ENCODE data around the gene KIF5C. TPM values are rescaled to one million over a fixed set of nuclear protein-coding genes. Genes with fewer than 3 reads are reported as not detected.
A peak's percentile ranks its signal among the peaks of the same experiment; 100 is the strongest.

The KIF5C gene
- total RNA-seq, 2 experiments from 2014 or later = 13.3 to 14.2 TPM

DNA sequence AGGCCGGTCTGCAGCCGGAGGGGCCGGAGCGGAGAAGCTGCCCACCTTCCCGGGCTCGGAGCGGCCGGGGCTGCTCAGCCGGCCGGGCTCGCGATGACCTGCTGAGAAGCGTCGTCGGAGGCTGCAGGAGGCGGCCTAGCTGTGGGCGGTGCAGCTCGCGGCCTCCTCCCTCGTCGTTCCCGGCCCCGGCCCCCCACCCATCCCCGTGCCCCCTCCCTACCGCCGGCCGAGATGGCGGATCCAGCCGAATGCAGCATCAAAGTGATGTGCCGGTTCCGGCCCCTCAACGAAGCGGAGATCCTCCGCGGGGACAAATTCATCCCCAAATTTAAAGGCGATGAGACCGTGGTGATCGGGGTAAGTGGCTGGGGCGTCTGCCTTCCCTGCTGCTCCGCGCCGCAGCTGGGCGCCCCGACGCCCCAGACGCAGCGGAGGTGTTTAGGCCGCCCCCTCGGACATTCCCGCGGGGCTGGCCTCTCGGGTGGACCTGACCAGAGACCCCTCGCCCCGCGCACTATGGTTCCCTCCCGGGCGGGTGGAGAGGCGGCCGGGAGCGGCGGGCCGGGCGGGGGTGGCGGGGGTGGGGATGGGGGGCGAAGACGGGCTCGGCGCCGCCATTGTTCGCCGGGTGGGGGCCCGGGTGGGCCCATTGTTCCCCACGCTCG is 492 bp downstream of the KIF5C start:
- DNase-seq (peak; percentile 47), ATAC-seq (ENCODE audit: low read depth) (no peak)
- no peak overlapping the region for H3K27ac Mint-ChIP-seq
- H3K9me3 Mint-ChIP-seq = peaks cover 4% of the 10 kb centered on the region
- POLR2A ChIA-PET = interaction anchor here (1.3 kb wide), 1 partner anchor 230 kb away, joined by 4 read pairs; no protein-coding TSS in a partner anchor
- peaks cover 3% of the 10 kb centered on the region for H3K36me3 Mint-ChIP-seq
- H3K27me3 Mint-ChIP-seq = peaks cover 17% of the 10 kb centered on the region
- peak overlapping the region; percentile 79 for H3K4me3 Mint-ChIP-seq
- peaks cover 7% of the 10 kb centered on the region for H3K4me1 Mint-ChIP-seq

DNA sequence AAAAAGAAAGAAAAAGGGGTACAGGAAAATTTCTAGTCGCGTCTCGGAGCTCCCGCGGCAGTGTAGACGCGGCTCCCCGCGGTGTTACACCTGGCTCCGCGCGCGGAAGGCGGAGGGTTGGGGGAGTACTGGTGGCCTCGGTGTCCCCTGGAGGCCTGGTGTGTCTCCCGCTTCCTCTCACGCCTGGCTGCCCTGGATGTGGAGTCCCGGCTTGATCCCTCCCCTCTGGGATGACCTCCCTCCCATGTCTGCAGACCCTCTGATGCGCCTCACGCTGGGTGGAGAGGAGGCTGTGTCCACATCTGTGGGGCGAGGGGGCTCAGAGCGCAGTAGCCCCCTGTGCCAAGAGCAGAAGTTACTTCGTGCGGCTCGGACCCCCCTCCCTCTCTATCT is 1.2 kb downstream of the KIF5C start:
- ATAC-seq (ENCODE audit: low read depth) (no peak), DNase-seq (peak; percentile 49)
- H3K9me3 Mint-ChIP-seq = peaks cover 6% of the 10 kb centered on the region
- peaks cover 14% of the 10 kb centered on the region for H3K27me3 Mint-ChIP-seq
- H3K27ac Mint-ChIP-seq = peak overlapping the region; percentile 66
- POLR2A ChIA-PET = interaction anchor here (1.3 kb wide), 1 partner anchor 231 kb away, joined by 4 read pairs; no protein-coding TSS in a partner anchor
- H3K4me3 Mint-ChIP-seq = peak overlapping the region; percentile 87
- H3K4me1 Mint-ChIP-seq = peaks cover 7% of the 10 kb centered on the region
- peaks cover 6% of the 10 kb centered on the region for H3K36me3 Mint-ChIP-seq

DNA sequence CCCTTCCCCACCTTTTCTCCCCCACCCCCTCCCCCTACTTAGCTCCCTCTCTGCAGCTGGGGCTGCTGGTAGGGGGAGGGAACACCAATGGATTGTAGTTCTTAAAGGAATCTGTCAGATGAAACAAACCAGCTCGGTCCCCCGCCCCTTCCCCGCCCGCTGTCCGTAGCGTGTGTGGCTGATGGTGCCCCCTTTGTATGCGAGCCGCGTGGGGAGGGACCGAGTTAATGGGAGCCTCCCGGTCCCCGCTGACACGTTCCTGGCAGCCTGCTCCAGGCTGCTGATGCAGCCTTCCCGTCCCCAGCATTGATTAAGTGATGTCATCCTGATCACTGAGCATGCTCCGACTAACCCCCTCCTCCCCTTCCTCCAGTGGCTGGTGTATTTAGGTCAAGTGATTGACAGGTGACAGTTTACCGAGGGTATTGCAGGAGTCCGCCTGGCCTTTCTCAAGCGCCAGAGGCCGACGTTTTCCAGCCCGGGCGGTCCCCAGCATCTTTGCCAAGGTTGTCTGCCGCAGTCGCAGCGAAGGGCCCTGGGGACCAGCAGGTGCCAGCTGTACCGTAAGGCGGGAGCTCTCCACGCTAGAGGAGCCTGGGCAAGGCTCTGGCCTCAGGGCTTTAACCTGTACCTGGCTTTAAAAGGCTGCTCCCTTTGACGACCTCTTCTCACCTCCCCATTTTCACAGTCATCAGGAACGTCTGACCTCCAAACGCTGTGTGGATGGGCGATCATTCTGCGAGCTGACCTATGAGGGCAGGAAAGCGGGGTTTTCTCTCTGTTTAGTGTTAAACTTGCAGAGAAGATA is 1.8 kb downstream of the KIF5C start:
- peaks cover 6% of the 10 kb centered on the region for H3K36me3 Mint-ChIP-seq
- peak overlapping the region; percentile 35 for H3K27ac Mint-ChIP-seq
- peak overlapping the region; percentile 87 for H3K4me3 Mint-ChIP-seq
- ATAC-seq (ENCODE audit: low read depth) (peak; percentile 13), DNase-seq (peak; percentile 41)
- POLR2A ChIA-PET = interaction anchor here (1.3 kb wide), 1 partner anchor 231 kb away, joined by 4 read pairs; no protein-coding TSS in a partner anchor
- H3K27me3 Mint-ChIP-seq = peaks cover 12% of the 10 kb centered on the region
- peaks cover 6% of the 10 kb centered on the region for H3K9me3 Mint-ChIP-seq
- peaks cover 7% of the 10 kb centered on the region for H3K4me1 Mint-ChIP-seq

DNA sequence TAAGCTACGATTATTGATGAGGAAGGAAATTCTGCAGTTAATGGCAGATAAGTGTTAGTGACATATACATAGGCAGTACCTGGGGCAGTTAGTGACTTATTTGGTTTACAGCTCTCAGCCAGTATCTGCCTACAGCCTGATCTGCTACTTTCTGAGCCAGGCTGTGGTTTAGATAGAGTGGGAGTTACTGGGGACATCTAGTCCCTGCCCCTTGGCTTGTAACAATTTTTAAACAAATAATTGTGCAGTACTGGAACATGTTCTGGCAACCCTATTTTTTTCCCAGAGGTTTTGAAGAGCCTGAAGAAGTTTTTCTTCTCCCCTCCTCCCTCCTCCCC is 2.3 kb downstream of the KIF5C start:
- H3K4me3 Mint-ChIP-seq = peak overlapping the region; percentile 87
- H3K27ac Mint-ChIP-seq = no peak overlapping the region
- H3K27me3 Mint-ChIP-seq = peaks cover 12% of the 10 kb centered on the region
- DNase-seq (no peak), ATAC-seq (ENCODE audit: low read depth) (no peak)
- POLR2A ChIA-PET = no interaction called here
- H3K9me3 Mint-ChIP-seq = peaks cover 6% of the 10 kb centered on the region
- peaks cover 6% of the 10 kb centered on the region for H3K36me3 Mint-ChIP-seq
- H3K4me1 Mint-ChIP-seq = peaks cover 7% of the 10 kb centered on the region

DNA sequence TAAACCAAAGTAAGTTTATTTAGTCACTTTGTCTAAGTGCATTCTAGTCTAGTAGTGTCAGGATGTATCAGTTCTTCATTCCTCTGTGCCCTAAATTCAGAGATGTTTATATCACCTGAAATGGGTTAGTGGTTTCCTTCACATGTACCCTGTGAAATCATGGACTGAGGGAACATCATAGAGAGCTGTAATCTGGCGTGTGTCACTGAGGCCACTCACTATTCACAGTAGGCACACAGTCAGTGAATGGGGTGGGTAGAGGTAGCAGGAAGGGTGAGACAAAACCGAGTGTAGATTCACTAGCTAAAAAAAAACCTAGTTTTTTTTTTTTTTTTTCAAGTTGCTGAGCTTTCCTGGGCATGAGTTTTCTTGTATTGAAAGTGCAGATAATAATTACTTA is 5.6 kb downstream of the KIF5C start:
- H3K36me3 Mint-ChIP-seq = peaks cover 6% of the 10 kb centered on the region
- peaks cover 4% of the 10 kb centered on the region for H3K9me3 Mint-ChIP-seq
- POLR2A ChIA-PET = no interaction called here
- H3K27ac Mint-ChIP-seq = no peak overlapping the region
- no peak for ATAC-seq (ENCODE audit: low read depth)
- H3K27me3 Mint-ChIP-seq = peaks cover 6% of the 10 kb centered on the region
- H3K4me3 Mint-ChIP-seq = no peak overlapping the region
- peaks cover 7% of the 10 kb centered on the region for H3K4me1 Mint-ChIP-seq
- no peak for DNase-seq

DNA sequence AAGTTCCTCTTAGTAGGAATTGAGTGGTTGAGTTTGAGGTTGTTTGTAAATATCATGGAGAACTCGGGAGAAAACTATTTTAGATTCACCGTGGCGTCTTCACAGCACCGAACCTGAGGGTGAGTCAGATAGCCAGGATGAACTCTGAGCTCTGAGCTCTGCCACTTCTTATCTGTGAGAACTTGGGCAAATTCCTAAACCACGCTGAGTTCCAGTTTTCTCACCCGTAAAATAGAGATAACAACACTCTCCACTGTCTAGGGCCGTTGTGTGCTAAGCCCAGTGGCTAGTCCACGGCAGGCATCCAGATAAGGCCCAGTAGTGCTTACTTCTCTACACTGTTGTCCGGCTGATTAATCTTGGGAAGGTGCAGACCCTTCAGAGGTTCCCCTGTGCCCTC is 7.0 kb downstream of the KIF5C start:
- POLR2A ChIA-PET = no interaction called here
- H3K4me3 Mint-ChIP-seq = no peak overlapping the region
- peaks cover 2% of the 10 kb centered on the region for H3K4me1 Mint-ChIP-seq
- no peak for ATAC-seq (ENCODE audit: low read depth)
- H3K36me3 Mint-ChIP-seq = peaks cover 6% of the 10 kb centered on the region
- H3K9me3 Mint-ChIP-seq = peaks cover 4% of the 10 kb centered on the region
- peaks cover 9% of the 10 kb centered on the region for H3K27me3 Mint-ChIP-seq
- DNase-seq = no peak
- no peak overlapping the region for H3K27ac Mint-ChIP-seq

DNA sequence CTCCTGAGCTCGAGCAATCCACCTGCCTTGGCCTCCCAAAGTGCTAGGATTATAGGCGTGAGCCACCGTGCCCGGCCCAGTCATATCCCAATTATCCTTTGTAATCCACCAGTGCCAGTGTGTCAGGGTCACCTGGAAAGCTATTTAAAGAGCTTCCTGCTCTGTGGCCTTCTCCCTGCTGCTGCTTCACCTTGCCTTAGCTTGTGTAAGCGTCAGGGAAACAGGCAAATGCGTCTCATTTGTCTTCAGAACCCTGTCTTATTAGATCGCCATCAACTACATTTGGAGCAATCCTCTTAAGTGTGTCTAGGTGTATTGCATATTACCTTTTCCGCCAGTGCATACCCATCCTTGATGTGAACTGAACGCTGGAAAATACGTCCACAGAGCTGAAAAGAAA is 10.2 kb downstream of the KIF5C start:
- no peak overlapping the region for H3K27ac Mint-ChIP-seq
- H3K4me3 Mint-ChIP-seq = no peak overlapping the region
- H3K9me3 Mint-ChIP-seq = peaks cover 4% of the 10 kb centered on the region
- H3K4me1 Mint-ChIP-seq = peaks cover 6% of the 10 kb centered on the region
- H3K27me3 Mint-ChIP-seq = peaks cover 26% of the 10 kb centered on the region
- POLR2A ChIA-PET = no interaction called here
- H3K36me3 Mint-ChIP-seq = peaks cover 6% of the 10 kb centered on the region
- DNase-seq (no peak), ATAC-seq (ENCODE audit: low read depth) (no peak)

DNA sequence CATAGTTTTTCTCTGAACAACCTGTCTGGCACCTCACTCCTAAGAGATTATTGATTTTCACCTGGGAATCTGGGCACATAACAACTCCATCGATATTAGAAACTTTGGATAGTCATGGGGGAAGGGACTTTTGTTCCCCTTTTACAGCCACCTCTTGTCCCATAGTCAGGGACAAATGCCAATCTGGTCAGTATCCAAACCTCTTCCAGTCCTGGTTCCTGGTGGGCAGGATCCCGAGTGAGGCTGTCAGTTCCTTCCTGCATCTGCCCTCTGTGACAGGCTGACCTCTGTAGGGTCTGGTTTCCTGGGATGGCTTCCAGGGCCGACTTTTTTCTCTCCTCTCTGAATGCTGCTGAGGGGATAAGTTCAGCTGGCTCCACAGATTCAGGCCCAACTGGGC is 11.0 kb downstream of the KIF5C start:
- peaks cover 4% of the 10 kb centered on the region for H3K36me3 Mint-ChIP-seq
- no peak for DNase-seq
- POLR2A ChIA-PET = no interaction called here
- H3K27me3 Mint-ChIP-seq = peaks cover 27% of the 10 kb centered on the region
- no peaks in the 10 kb centered on the region for H3K9me3 Mint-ChIP-seq
- no peak overlapping the region for H3K27ac Mint-ChIP-seq
- H3K4me1 Mint-ChIP-seq = peaks cover 6% of the 10 kb centered on the region
- no peak for ATAC-seq (ENCODE audit: low read depth)
- no peak overlapping the region for H3K4me3 Mint-ChIP-seq

DNA sequence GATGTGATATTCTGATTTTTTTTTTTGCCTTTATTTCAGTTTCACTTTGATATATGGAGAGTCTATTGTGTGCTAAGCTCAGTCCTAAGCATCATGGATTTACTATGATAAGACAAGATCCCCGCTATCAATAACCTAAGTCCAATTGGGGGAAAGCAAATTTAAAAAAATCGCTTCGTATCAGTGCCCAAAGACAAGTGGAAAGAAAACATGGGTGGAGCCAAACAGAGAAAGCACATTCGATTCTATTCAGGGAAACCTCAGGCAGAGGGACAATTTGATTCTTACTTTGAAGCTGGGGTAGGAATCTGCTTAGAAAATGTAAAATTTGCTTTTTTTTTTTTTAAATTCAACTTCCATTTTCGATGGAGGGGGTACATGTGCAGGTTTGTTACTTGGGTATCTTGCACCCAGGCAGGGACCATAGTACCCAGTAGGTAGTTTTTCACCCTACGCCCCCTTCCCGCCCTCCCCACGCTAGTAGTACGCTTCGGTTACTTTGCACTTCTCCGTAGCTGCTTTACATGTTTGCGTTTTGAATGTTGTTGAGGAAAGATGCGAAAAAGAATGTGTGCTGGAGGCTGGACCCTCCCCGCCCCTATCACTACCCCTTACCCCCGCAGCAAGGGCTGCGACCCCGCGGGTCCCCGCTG is 12.4 kb downstream of the KIF5C start:
- Mint-ChIP-seq H3K4me1 (peaks cover 6% of the 10 kb centered on the region), H3K4me3 (peak overlapping the region; percentile 89), H3K9me3 (peaks cover 2% of the 10 kb centered on the region), H3K27ac (peak overlapping the region; percentile 12), H3K27me3 (peaks cover 27% of the 10 kb centered on the region), H3K36me3 (peaks cover 4% of the 10 kb centered on the region)
- no peak for DNase-seq
- POLR2A ChIA-PET = no interaction called here
- ATAC-seq (ENCODE audit: low read depth) = peak; percentile 60

DNA sequence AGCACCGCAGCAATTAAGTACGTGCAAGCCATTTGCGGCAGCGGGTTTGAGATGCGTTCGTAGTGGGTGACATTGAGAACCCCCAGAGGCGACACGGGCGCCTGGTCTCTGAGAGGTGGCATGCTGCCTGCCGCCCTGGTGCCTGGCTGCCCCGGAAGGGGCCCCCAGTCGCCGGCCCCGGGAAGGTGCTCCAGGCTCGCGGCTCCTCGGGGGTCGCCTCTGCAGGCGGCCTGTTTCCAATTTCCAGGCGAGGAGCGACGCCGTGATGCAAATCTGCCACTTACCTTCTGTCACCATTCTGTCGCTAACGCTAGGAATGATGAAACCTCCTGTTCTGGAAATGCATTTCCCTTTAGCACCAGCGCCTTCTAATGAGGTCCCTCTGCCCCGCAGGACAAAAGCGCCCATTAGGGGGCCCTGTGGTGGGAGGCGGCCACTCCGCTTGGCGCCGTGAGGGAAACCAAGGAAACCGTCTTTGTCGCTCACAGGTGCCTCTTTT is 13.0 kb downstream of the KIF5C start:
- ATAC-seq (ENCODE audit: low read depth) (peak; percentile 66), DNase-seq (peak; percentile 47)
- Mint-ChIP-seq H3K4me3 (peak overlapping the region; percentile 89), H3K9me3 (peaks cover 3% of the 10 kb centered on the region), H3K4me1 (peaks cover 6% of the 10 kb centered on the region), H3K27me3 (peaks cover 27% of the 10 kb centered on the region), H3K36me3 (peaks cover 6% of the 10 kb centered on the region), H3K27ac (peak overlapping the region; percentile 12)
- POLR2A ChIA-PET = no interaction called here

DNA sequence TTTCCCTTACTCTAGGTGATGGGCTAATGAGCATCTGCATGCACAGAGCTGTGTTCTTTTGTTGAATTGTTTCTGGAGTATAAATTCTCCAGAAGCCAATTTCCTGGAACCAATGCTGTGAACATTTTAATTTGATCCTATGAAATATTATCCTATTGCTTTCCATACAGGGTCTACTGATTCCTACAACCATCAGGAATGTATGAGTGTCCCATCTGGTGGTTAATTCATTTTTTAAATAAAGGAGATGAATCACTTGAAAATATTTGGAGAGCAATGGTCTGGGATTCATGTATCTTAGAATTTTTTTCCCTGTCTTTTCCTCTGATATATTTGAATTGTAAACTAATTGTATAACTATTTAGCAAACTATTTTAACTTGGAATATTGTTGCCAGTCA is 14.0 kb downstream of the KIF5C start:
- DNase-seq = no peak
- Mint-ChIP-seq H3K4me1 (peaks cover 9% of the 10 kb centered on the region), H3K27me3 (peaks cover 27% of the 10 kb centered on the region), H3K9me3 (peaks cover 10% of the 10 kb centered on the region), H3K36me3 (peaks cover 10% of the 10 kb centered on the region), H3K27ac (no peak overlapping the region), H3K4me3 (no peak overlapping the region)
- POLR2A ChIA-PET = no interaction called here
- no peak for ATAC-seq (ENCODE audit: low read depth)

DNA sequence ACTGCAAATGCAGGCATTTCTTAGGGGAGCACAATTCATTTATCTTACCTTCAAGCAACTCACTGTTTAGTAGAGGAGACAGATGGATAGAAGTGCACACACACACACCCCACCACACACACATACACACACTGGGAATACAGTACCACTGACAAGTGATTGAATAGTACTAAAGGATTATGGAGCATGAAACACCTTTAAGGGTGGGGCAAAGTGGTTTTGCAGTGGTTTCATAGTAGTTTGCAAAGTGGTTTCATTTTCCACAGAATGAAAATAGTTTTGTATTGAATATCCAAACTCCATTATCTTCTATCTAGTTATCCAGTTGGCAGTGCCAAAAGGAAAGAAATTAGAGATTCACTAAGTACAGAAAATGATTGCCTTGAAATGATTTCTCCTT is 18.9 kb downstream of the KIF5C start:
- no peak for ATAC-seq (ENCODE audit: low read depth)
- Mint-ChIP-seq H3K4me1 (peaks cover 6% of the 10 kb centered on the region), H3K27me3 (peaks cover 8% of the 10 kb centered on the region), H3K4me3 (no peak overlapping the region), H3K9me3 (peaks cover 10% of the 10 kb centered on the region), H3K36me3 (peaks cover 10% of the 10 kb centered on the region), H3K27ac (no peak overlapping the region)
- POLR2A ChIA-PET = no interaction called here
- no peak for DNase-seq

DNA sequence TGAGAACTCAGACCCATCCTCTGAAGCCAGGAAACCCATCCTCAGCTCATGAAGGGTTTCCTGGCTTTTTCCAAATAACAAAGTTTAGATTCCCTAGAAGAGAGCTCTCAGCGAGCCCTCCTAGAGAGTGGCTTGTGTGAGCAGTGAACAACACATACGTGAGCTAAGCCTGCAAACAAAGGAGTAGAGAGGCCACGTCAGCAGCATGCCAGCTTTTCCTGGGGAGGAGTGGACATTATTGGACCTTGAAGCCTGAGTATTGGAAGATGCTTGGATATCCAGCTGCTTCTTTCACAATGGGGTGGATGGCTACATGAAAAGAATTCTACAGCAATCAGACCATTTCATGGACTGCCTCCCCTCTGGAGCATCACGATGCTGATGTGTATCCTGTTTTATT is 21.1 kb downstream of the KIF5C start:
- Mint-ChIP-seq H3K36me3 (peaks cover 6% of the 10 kb centered on the region), H3K4me1 (peaks cover 6% of the 10 kb centered on the region), H3K4me3 (no peak overlapping the region), H3K27me3 (no peaks in the 10 kb centered on the region), H3K27ac (no peak overlapping the region), H3K9me3 (peaks cover 10% of the 10 kb centered on the region)
- POLR2A ChIA-PET = no interaction called here
- no peak for DNase-seq
- ATAC-seq (ENCODE audit: low read depth) = no peak

Measured in activated naive CD8-positive, alpha-beta T cell treated with anti-CD3 and anti-CD28 coated beads, Interleukin-2, amount 10 ng/mL, durations not matched to agents 7 days and 5 days (primary cell).